Muscle of leg (tissue), 11 donors: Measurements from ENCODE around the gene PGLYRP3. TPM values are rescaled to one million over a fixed set of nuclear protein-coding genes. Genes with fewer than 3 reads are reported as not detected.

Experiments
- DNase-seq: peaks from one replicate; pipeline ENCODE4 v3.0.0; 2013
- H3K27ac ChIP-seq: one replicate; pipeline ENCODE4 v1.5.1; 2013; ENCODE audit warnings: mild to moderate bottlenecking, low read length, control low read depth
- H3K27me3 ChIP-seq: one replicate; pipeline ENCODE4 v1.6.1; 2013; ENCODE audit warnings: low read length; ENCODE audit not compliant: control insufficient read depth, insufficient read depth
- H3K36me3 ChIP-seq: one replicate; pipeline ENCODE4 v1.6.1; 2013; ENCODE audit warnings: low read length; ENCODE audit not compliant: control insufficient read depth, insufficient read depth
- H3K4me1 ChIP-seq: one replicate; pipeline ENCODE4 v1.6.1; 2013; ENCODE audit warnings: low read length; ENCODE audit not compliant: control insufficient read depth, insufficient read depth
- H3K4me3 ChIP-seq: one replicate; pipeline ENCODE4 v1.5.1; 2013; ENCODE audit warnings: low read length, control low read depth
- H3K9me3 ChIP-seq: replicated peaks from 2 replicates; pipeline ENCODE4 v1.6.1; 2013; ENCODE audit warnings: low read depth, low read length; ENCODE audit not compliant: control insufficient read depth
- WGBS: methylation state at CpG from one replicate; pipeline ENCODE4 v1.1.5; 2013; ENCODE audit warnings: missing lambda C conversion rate; ENCODE audit not compliant: insufficient coverage; 5-methylcytosine and 5-hydroxymethylcytosine counted together
- polyA plus RNA-seq, 8 donors: library from polyadenylated mRNA; unstranded; fragments of 120-200 nt; gene quantifications; one replicate each; pipeline versions ENCODE4 v1.2.1 to v1.2.3, GENCODE V29; 2013; ENCODE audit warnings: inconsistent platforms in 1 of 8, low replicate concordance in 1 of 8; ENCODE audit not compliant: insufficient read length in 8 of 8, insufficient read depth in 1 of 8
- total RNA-seq: library from RNA; stranded (reverse); fragments of 120-200 nt; gene quantifications from one replicate; pipeline ENCODE4 v1.2.4, GENCODE V29; 2013

PGLYRP3 gene
- total and polyA plus RNA-seq, 9 donors: 0.56 TPM; not detected in 8

- Histone ChIP-seq H3K9me3 (no peaks in the 10 kb centered on the region), H3K27me3 (no peaks in the 10 kb centered on the region), H3K4me3 (no peak overlapping the region), H3K27ac (peak overlapping the region; percentile 35), H3K4me1 (no peaks in the 10 kb centered on the region), H3K36me3 (no peaks in the 10 kb centered on the region)
- DNase-seq: peak; percentile 50
- WGBS: 58% methylated on average over 7 of the region's 10 CpGs
Observed at GRCh38 chr1:153357076-153357852, 44.5 kb upstream of the PGLYRP3 start.

- H3K9me3 ChIP-seq: no peaks in the 10 kb centered on the region
- WGBS: 72% methylated on average over 7 of the region's 8 CpGs
- DNase-seq: no peak
- H3K4me3 ChIP-seq: no peak overlapping the region
- H3K27me3 ChIP-seq: no peaks in the 10 kb centered on the region
- H3K27ac ChIP-seq: no peak overlapping the region
- H3K4me1 ChIP-seq: no peaks in the 10 kb centered on the region
- no peaks in the 10 kb centered on the region for H3K36me3 ChIP-seq
Observed at GRCh38 chr1:153356392-153357075, 43.8 kb upstream of the PGLYRP3 start.

GRCh38 chr1:153355445-153356071, 42.8 kb upstream of the PGLYRP3 start:
- 36% methylated on average over 4 of the region's 10 CpGs for whole genome bisulfite sequencing
- DNase-seq: peak; percentile 25
- Histone ChIP-seq H3K9me3 (no peaks in the 10 kb centered on the region), H3K36me3 (no peaks in the 10 kb centered on the region), H3K4me3 (no peak overlapping the region), H3K27me3 (no peaks in the 10 kb centered on the region), H3K27ac (no peak overlapping the region), H3K4me1 (no peaks in the 10 kb centered on the region)

GRCh38 chr1:153354515-153355193, 41.9 kb upstream of the PGLYRP3 start:
- 60% methylated on average over 6 of the region's 8 CpGs for WGBS
- H3K27me3 ChIP-seq: peaks cover 2% of the 10 kb centered on the region

GRCh38 chr1:153353226-153353947, 40.6 kb upstream of the PGLYRP3 start:
- no peak for DNase-seq
- 78% methylated on average over 5 of the region's 7 CpGs for WGBS
- Histone ChIP-seq H3K27me3 (peaks cover 3% of the 10 kb centered on the region), H3K4me1 (no peaks in the 10 kb centered on the region), H3K27ac (no peak overlapping the region), H3K36me3 (no peaks in the 10 kb centered on the region), H3K4me3 (no peak overlapping the region), H3K9me3 (no peaks in the 10 kb centered on the region)

More at GRCh38 chr1:153354515-153355193, 41.9 kb upstream of the PGLYRP3 start:
- H3K36me3 ChIP-seq: no peaks in the 10 kb centered on the region
- H3K4me3 ChIP-seq: no peak overlapping the region
- no peak for DNase-seq
- H3K4me1 ChIP-seq: no peaks in the 10 kb centered on the region
- no peaks in the 10 kb centered on the region for H3K9me3 ChIP-seq
- no peak overlapping the region for H3K27ac ChIP-seq

- Histone ChIP-seq H3K36me3 (no peaks in the 10 kb centered on the region), H3K4me1 (no peaks in the 10 kb centered on the region), H3K27me3 (peaks cover 8% of the 10 kb centered on the region), H3K9me3 (no peaks in the 10 kb centered on the region), H3K4me3 (no peak overlapping the region), H3K27ac (no peak overlapping the region)
- WGBS: 0% methylated on average over 4 of the region's 4 CpGs
- peak; percentile 71 for DNase-seq
Observed at GRCh38 chr1:153352523-153352922, 39.8 kb upstream of the PGLYRP3 start.

GRCh38 chr1:153350321-153350957, 37.7 kb upstream of the PGLYRP3 start:
- H3K27ac ChIP-seq: no peak overlapping the region
- no peaks in the 10 kb centered on the region for H3K36me3 ChIP-seq
- H3K4me1 ChIP-seq: no peaks in the 10 kb centered on the region
- WGBS: no CpG with 5 or more reads among the region's 1 CpG
- no peak overlapping the region for H3K4me3 ChIP-seq
- H3K9me3 ChIP-seq: no peaks in the 10 kb centered on the region
- H3K27me3 ChIP-seq: peaks cover 8% of the 10 kb centered on the region
- DNase-seq: no peak

- Histone ChIP-seq H3K4me1 (no peaks in the 10 kb centered on the region), H3K4me3 (no peak overlapping the region), H3K27ac (no peak overlapping the region), H3K9me3 (no peaks in the 10 kb centered on the region), H3K27me3 (peaks cover 8% of the 10 kb centered on the region), H3K36me3 (no peaks in the 10 kb centered on the region)
- no peak for DNase-seq
- 57% methylated on average over 11 of the region's 17 CpGs for WGBS
Observed at GRCh38 chr1:153349363-153350320, 36.9 kb upstream of the PGLYRP3 start.
